ENCODE measurements around the gene RBM38. TPM values are rescaled to one million over a fixed set of nuclear protein-coding genes. Genes with fewer than 3 reads are reported as not detected.
A peak's percentile ranks its signal among the peaks of the same experiment; 100 is the strongest.

RBM38 gene
- total RNA-seq, 4 donors from 2014 or later = 67.6 to 203 (median 139) TPM

DNA sequence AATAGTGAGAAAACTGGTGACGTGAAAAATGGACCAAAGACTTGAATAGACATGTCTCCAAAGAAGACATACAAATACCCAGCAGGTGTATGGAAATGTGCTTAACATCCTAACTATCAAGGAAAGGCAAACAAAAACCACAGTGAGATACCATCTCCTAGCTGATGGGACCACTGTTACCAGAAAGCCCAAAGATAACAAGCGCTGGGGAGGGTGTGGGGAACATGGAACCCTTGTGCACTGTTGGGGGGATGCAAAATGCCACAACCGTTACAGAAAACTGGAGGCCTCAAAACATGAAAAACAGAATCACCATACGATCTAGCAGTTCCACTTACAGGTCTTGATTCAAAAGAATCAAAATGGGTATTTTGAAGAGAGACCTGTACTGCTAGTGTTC, 19.8 kb upstream of the RBM38 start:
- Histone ChIP-seq H3K4me1 (peaks cover 3 to 13% (median 7%) of the 10 kb centered on the region in 4 donors), H3K27ac (replicated peaks in 1 of 4) (no peak overlapping the region), H3K9me3 (no peaks in the 10 kb centered on the region), H3K4me3 (no peak overlapping the region), H3K27me3 (no peaks in the 10 kb centered on the region), H3K36me3 (peaks cover 74 to 100% (median 97%) of the 10 kb centered on the region in 4 donors)
- WGBS = 88% methylated on average over 4 of the region's 4 CpGs
- intact Hi-C loops (cut with DNase I) = no loop called here
- no peak for DNase-seq (ENCODE audit: extremely low spot score)
- TF ChIP-seq, protein P1, sequence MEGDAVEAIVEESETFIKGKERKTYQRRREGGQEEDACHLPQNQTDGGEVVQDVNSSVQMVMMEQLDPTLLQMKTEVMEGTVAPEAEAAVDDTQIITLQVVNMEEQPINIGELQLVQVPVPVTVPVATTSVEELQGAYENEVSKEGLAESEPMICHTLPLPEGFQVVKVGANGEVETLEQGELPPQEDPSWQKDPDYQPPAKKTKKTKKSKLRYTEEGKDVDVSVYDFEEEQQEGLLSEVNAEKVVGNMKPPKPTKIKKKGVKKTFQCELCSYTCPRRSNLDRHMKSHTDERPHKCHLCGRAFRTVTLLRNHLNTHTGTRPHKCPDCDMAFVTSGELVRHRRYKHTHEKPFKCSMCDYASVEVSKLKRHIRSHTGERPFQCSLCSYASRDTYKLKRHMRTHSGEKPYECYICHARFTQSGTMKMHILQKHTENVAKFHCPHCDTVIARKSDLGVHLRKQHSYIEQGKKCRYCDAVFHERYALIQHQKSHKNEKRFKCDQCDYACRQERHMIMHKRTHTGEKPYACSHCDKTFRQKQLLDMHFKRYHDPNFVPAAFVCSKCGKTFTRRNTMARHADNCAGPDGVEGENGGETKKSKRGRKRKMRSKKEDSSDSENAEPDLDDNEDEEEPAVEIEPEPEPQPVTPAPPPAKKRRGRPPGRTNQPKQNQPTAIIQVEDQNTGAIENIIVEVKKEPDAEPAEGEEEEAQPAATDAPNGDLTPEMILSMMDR (IDR thresholded peaks at IDR 0.05) = no peak
- TF ChIP-seq POLR2A (IDR thresholded peaks at IDR 0.05; ENCODE audit: low read depth) (no peak), POLR2AphosphoS5 (IDR thresholded peaks at IDR 0.05) (no peak), EP300 (IDR thresholded peaks at IDR 0.05) (no peak)

DNA sequence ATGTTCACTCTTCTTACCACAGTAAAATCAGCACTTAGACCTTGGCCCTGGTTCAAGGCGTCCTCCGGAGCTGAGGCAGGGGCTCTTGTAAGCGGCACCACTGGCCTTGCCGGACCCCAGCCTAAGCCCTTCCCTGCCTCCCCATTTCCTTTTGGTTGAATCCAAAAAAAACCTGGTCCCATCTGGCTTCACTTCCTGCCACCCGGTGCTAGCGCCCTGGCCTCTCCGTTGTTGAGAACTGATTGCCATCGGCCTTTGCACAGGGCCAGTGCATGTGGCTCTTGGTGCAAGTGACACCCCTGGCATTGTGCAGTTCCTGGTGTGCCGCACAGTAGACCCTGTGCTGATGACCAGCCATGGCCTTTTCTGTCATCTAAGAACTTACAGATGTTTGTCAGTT, 19.0 kb upstream of the RBM38 start:
- no peaks in the 10 kb centered on the region for H3K9me3 ChIP-seq
- no peak overlapping the region for H3K27ac ChIP-seq (replicated peaks in 1 of 4)
- H3K4me3 ChIP-seq = no peak overlapping the region
- H3K27me3 ChIP-seq = no peaks in the 10 kb centered on the region
- DNase-seq (ENCODE audit: extremely low spot score) = no peak
- 87% methylated on average over 9 of the region's 9 CpGs for WGBS
- H3K4me1 ChIP-seq = peaks cover 3 to 13% (median 7%) of the 10 kb centered on the region in 4 donors
- H3K36me3 ChIP-seq = peaks cover 72 to 100% (median 97%) of the 10 kb centered on the region in 4 donors
- TF ChIP-seq POLR2A (IDR thresholded peaks at IDR 0.05; ENCODE audit: low read depth) (no peak), EP300 (IDR thresholded peaks at IDR 0.05) (no peak)
- intact Hi-C loops (cut with DNase I) = no loop called here

DNA sequence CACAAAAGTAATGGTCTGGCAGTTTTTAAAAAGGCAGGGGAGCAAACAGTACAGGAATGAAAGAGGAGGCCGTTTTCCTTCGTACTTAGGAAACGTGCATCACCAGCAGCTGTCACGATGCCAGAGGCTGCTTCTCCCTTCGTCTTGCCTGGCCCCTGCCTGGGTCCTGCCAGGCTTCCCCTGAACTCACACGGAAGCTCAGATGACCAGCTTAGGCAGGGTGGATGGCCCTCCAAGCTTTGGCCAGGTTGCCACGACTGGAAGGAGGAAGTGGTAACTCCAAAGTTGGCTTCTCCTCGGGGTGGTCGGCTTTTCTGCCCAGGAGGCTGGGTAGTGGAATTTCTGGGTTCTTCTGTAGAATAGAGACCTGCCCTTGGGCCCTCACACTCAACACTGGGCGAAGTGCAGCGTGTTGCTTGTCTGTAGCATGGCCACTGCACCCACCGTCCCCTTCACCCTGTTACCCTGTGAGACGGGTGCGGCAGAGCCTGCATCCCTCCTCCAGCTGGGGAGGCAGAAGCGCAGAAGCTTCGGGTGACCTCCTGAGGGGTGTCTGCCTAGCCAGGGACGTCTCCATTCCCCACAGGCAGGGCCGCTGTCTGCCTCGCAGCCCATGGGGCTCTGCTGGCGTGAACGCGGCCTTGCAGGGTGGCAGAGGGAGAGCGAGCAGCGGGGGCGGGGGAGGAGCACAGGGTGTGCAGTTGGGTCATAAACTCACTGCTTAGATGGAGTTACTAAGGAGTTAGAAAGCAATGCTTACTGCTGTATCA, 18.4 kb upstream of the RBM38 start:
- H3K9me3 ChIP-seq = no peaks in the 10 kb centered on the region
- 88% methylated on average over 25 of the region's 25 CpGs for WGBS
- H3K4me3 ChIP-seq = no peak overlapping the region
- TF ChIP-seq POLR2A (IDR thresholded peaks at IDR 0.05; ENCODE audit: low read depth) (no peak), EP300 (IDR thresholded peaks at IDR 0.05) (no peak), POLR2AphosphoS5 (IDR thresholded peaks at IDR 0.05) (no peak)
- TF ChIP-seq, protein P1 (IDR thresholded peaks at IDR 0.05) = no peak
- DNase-seq (ENCODE audit: extremely low spot score) = no peak
- H3K27ac ChIP-seq (replicated peaks in 1 of 4) = no peak overlapping the region
- intact Hi-C loops (cut with DNase I) = no loop called here
- H3K4me1 ChIP-seq = peaks cover 3 to 13% (median 7%) of the 10 kb centered on the region in 4 donors
- peaks cover 73 to 100% (median 96%) of the 10 kb centered on the region in 4 donors for H3K36me3 ChIP-seq
- no peaks in the 10 kb centered on the region for H3K27me3 ChIP-seq

DNA sequence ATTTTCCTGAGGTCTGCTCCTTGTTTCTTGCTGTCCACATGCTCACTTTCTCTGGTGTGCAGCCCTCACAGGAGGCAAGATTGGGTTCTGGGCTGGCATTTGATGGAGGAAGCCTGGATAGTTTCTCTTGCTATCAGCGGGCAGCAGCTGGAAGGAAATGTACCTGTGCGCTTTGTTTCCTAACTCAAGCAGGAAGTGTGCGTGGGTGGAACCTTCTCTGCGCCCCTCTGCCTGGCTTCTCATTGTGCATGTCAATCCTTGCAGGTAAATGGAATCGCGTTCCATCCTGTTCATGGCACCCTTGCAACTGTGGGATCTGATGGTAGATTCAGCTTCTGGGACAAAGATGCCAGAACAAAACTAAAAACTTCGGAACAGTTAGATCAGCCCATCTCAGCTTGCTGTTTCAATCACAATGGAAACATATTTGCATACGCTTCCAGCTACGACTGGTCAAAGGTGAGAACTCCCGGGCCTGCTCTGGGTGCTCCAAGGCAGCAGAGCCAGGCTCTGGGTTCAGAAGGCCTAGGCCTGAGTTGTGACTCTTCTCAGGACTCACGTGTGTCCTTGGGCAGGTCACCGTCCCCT, 16.8 kb upstream of the RBM38 start:
- Histone ChIP-seq H3K4me3 (no peak overlapping the region), H3K4me1 (peaks cover 3 to 13% (median 7%) of the 10 kb centered on the region in 4 donors), H3K27ac (replicated peaks in 1 of 4) (peak overlapping the region in 3 of 4 donors; percentile 4 to 28 (median 6)), H3K9me3 (no peaks in the 10 kb centered on the region), H3K36me3 (peaks cover 70 to 100% (median 95%) of the 10 kb centered on the region in 4 donors), H3K27me3 (no peaks in the 10 kb centered on the region)
- TF ChIP-seq EP300 (IDR thresholded peaks at IDR 0.05) = no peak
- TF ChIP-seq, protein P1 (IDR thresholded peaks at IDR 0.05) = no peak
- no peak for TF ChIP-seq POLR2A (IDR thresholded peaks at IDR 0.05; ENCODE audit: low read depth)
- no peak for TF ChIP-seq POLR2AphosphoS5 (IDR thresholded peaks at IDR 0.05)
- intact Hi-C loops (cut with DNase I) = no loop called here
- 88% methylated on average over 8 of the region's 12 CpGs for WGBS
- DNase-seq (ENCODE audit: extremely low spot score) = no peak

DNA sequence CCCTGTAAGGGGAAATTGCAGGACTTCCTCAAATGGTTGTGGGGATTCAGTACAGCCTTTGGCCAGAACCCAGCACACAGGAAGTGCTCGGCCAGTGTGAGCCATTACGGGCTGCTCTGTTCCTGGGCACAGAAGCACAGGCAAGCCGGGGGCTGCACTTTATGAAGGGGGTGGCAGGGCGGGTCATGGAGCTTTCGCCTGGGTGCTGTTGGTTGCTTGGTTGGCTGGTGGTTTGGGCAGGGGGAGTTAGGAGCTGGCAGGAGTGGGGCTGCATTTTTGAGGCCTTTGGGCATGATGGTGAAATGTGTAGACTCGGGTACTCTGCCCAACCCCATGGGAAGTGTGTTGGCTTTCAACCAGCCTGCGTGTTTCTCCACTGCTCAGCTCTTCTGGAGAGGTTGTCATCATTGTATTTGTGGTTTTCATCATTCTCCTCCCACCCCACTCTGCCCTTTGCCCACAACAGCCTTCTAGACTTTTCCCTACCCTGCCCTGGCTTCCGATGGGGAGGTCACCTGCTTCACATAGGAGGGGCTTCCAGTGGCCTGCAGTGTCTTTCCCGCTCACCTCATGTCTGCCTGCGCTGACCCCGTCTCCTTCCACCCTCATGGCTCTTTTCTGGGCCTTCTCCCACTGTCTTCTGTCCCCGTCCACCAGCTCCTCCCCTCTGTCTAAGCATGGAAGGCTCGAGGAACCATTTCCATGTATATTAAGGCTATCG, 16.1 kb upstream of the RBM38 start:
- no peak for DNase-seq (ENCODE audit: extremely low spot score)

More for the DNA sequence above, 16.1 kb upstream of the RBM38 start:
- intact Hi-C loops (cut with DNase I) = no loop called here
- peaks cover 65 to 100% (median 92%) of the 10 kb centered on the region in 4 donors for H3K36me3 ChIP-seq
- 67% methylated on average over 10 of the region's 14 CpGs for WGBS
- no peaks in the 10 kb centered on the region for H3K27me3 ChIP-seq
- H3K4me3 ChIP-seq = no peak overlapping the region
- peak overlapping the region; percentile 4 to 48 (median 16) for H3K27ac ChIP-seq (replicated peaks in 1 of 4)
- peaks cover 3 to 13% (median 7%) of the 10 kb centered on the region in 4 donors for H3K4me1 ChIP-seq
- H3K9me3 ChIP-seq = no peaks in the 10 kb centered on the region
- TF ChIP-seq, protein P1 (IDR thresholded peaks at IDR 0.05) = no peak
- peak in 1 of 2 donors; percentile 18 for TF ChIP-seq POLR2AphosphoS5 (IDR thresholded peaks at IDR 0.05)
- TF ChIP-seq EP300 (IDR thresholded peaks at IDR 0.05) = no peak
- TF ChIP-seq POLR2A (IDR thresholded peaks at IDR 0.05; ENCODE audit: low read depth) = no peak

All from esophagus muscularis mucosa (tissue), 4 donors.